ENCODE measurements around the gene CRAMP1. TPM values are rescaled to one million over a fixed set of nuclear protein-coding genes. Genes with fewer than 3 reads are reported as not detected.

Gene CRAMP1
- total RNA-seq, 4 donors from 2014 or later, result 7.6 to 11.7 (median 9.8) TPM

- no peak for TF ChIP-seq CTCF (IDR thresholded peaks at IDR 0.05)
- DNase-seq (ENCODE audit: low spot score) (no peak), ATAC-seq (ENCODE audit: low FRiP score) (no peak)
Observed at GRCh38 chr16:1571012-1571671, 41.0 kb upstream of the CRAMP1 start.

- ATAC-seq (ENCODE audit: low FRiP score) (no peak), DNase-seq (ENCODE audit: low spot score) (no peak)
- no peak for TF ChIP-seq CTCF (IDR thresholded peaks at IDR 0.05)
Observed at GRCh38 chr16:1572673-1573072, 39.5 kb upstream of the CRAMP1 start.

- DNase-seq (ENCODE audit: low spot score), result no peak
- no peak for ATAC-seq (ENCODE audit: low FRiP score)
- no peak for TF ChIP-seq CTCF (IDR thresholded peaks at IDR 0.05)
Observed at GRCh38 chr16:1573301-1573700, 38.9 kb upstream of the CRAMP1 start.

GRCh38 chr16:1575578-1575977 is 36.6 kb upstream of the CRAMP1 start:
- DNase-seq (ENCODE audit: low spot score) (no peak), ATAC-seq (ENCODE audit: low FRiP score) (no peak)
- no peak for TF ChIP-seq CTCF (IDR thresholded peaks at IDR 0.05)

GRCh38 chr16:1579214-1579613 is 32.9 kb upstream of the CRAMP1 start:
- TF ChIP-seq CTCF (IDR thresholded peaks at IDR 0.05), result no peak
- DNase-seq (ENCODE audit: low spot score), result no peak
- ATAC-seq (ENCODE audit: low FRiP score), result no peak

GRCh38 chr16:1580256-1580655 is 31.9 kb upstream of the CRAMP1 start:
- DNase-seq (ENCODE audit: low spot score) (no peak), ATAC-seq (ENCODE audit: low FRiP score) (no peak)
- no peak for TF ChIP-seq CTCF (IDR thresholded peaks at IDR 0.05)

- no peak for TF ChIP-seq CTCF (IDR thresholded peaks at IDR 0.05)
- no peak for ATAC-seq (ENCODE audit: low FRiP score)
- DNase-seq (ENCODE audit: low spot score), result no peak
Observed at GRCh38 chr16:1580956-1581355, 31.2 kb upstream of the CRAMP1 start.

Measured in omental fat pad (tissue), 4 donors.